ENCODE data around the gene RYR3.

The RYR3 gene

GRCh38 chr15:33392453-33392852, 81.7 kb downstream of the RYR3 start:
- no peak for DNase-seq

GRCh38 chr15:33393546-33393945, 82.8 kb downstream of the RYR3 start:
- DNase-seq = no peak

- no peak for DNase-seq
Observed at GRCh38 chr15:33395321-33395720, 84.6 kb downstream of the RYR3 start.

- no peak for DNase-seq
Observed at GRCh38 chr15:33395846-33396245, 85.1 kb downstream of the RYR3 start.

GRCh38 chr15:33396475-33396874, 85.7 kb downstream of the RYR3 start:
- DNase-seq = no peak

GRCh38 chr15:33398555-33398954, 87.8 kb downstream of the RYR3 start:
- no peak for DNase-seq

- no peak for DNase-seq
Observed at GRCh38 chr15:33400941-33401340, 90.2 kb downstream of the RYR3 start.

- DNase-seq = no peak
Observed at GRCh38 chr15:33402600-33402999, 91.8 kb downstream of the RYR3 start.

- no peak for DNase-seq
Observed at GRCh38 chr15:33405096-33405495, 94.3 kb downstream of the RYR3 start.

GRCh38 chr15:33411596-33412540, 101.1 kb downstream of the RYR3 start:
- DNase-seq = no peak

GRCh38 chr15:33419701-33420100, 108.9 kb downstream of the RYR3 start:
- no peak for DNase-seq

- no peak for DNase-seq
Observed at GRCh38 chr15:33424025-33424424, 113.3 kb downstream of the RYR3 start.

- no peak for DNase-seq
Observed at GRCh38 chr15:33425142-33425541, 114.4 kb downstream of the RYR3 start.

GRCh38 chr15:33430577-33430976, 119.8 kb downstream of the RYR3 start:
- DNase-seq = no peak

GRCh38 chr15:33433821-33434220, 123.1 kb downstream of the RYR3 start:
- no peak for DNase-seq

GRCh38 chr15:33438396-33438795, 127.6 kb downstream of the RYR3 start:
- no peak for DNase-seq

- no peak for DNase-seq
Observed at GRCh38 chr15:33440900-33441299, 130.1 kb downstream of the RYR3 start.

- no peak for DNase-seq
Observed at GRCh38 chr15:33442449-33442848, 131.7 kb downstream of the RYR3 start.

GRCh38 chr15:33443708-33444107, 132.9 kb downstream of the RYR3 start:
- DNase-seq = no peak

GRCh38 chr15:33445984-33446383, 135.2 kb downstream of the RYR3 start:
- no peak for DNase-seq

GRCh38 chr15:33448151-33448550, 137.4 kb downstream of the RYR3 start:
- no peak for DNase-seq

GRCh38 chr15:33448961-33449606, 138.3 kb downstream of the RYR3 start:
- DNase-seq = no peak

- no peak for DNase-seq
Observed at GRCh38 chr15:33449810-33450209, 139.0 kb downstream of the RYR3 start.

GRCh38 chr15:33451385-33451784, 140.6 kb downstream of the RYR3 start:
- DNase-seq = no peak
